ENCODE data around the gene GSTA1. TPM values are rescaled to one million over a fixed set of nuclear protein-coding genes. Genes with fewer than 3 reads are reported as not detected.

The GSTA1 gene
- total RNA-seq, 1 donor, result not detected

DNA sequence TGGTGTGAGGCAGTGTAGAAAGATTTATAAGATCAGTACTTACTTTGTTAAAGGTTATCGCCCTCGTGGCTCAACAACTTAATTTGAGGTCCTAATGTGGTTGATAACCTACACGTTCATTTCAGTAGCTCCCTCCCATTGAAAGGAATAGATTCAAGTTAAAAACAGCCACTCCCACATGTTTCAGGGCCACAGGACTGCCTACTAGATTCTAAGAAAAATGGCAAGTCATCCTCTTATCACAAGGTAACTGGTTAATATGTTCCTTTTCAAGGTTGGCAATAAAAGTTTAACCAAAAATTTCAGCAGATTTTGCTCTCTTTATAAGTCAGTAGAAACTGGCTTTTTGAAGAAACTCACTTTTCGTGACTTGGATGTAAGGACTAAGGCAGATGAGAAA lies 57.4 kb downstream of the GSTA1 start:
- DNase-seq (ENCODE audit: low read depth), result no peak
- TF ChIP-seq, protein P1, sequence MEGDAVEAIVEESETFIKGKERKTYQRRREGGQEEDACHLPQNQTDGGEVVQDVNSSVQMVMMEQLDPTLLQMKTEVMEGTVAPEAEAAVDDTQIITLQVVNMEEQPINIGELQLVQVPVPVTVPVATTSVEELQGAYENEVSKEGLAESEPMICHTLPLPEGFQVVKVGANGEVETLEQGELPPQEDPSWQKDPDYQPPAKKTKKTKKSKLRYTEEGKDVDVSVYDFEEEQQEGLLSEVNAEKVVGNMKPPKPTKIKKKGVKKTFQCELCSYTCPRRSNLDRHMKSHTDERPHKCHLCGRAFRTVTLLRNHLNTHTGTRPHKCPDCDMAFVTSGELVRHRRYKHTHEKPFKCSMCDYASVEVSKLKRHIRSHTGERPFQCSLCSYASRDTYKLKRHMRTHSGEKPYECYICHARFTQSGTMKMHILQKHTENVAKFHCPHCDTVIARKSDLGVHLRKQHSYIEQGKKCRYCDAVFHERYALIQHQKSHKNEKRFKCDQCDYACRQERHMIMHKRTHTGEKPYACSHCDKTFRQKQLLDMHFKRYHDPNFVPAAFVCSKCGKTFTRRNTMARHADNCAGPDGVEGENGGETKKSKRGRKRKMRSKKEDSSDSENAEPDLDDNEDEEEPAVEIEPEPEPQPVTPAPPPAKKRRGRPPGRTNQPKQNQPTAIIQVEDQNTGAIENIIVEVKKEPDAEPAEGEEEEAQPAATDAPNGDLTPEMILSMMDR (IDR thresholded peaks at IDR 0.05; ENCODE audit: insufficient read depth, low read depth, low read length), result no peak
- H3K4me3 ChIP-seq (ENCODE audit: low read depth, low read length), result no peak overlapping the region

DNA sequence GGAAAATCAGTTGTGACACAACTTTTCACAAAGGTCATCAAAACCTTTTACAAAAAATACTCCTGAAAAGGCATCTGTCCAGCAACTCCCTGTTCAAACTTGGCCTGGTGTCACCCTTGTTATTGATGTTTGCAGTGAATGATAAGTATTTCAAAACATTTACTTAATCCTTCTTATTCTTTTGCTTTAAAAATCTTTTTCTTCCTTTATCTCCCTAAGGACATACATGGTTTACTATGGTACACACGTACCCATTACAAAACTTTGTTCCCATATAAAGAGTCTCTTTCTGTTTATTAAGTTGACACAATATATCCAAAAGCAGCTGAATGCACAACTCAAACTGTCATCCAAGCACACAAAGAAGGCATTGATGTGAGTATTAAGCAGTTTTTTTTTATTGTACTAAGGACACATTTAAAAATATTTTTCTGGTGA lies 57.8 kb downstream of the GSTA1 start:
- H3K4me3 ChIP-seq (ENCODE audit: low read depth, low read length), result no peak overlapping the region
- TF ChIP-seq, protein P1 (IDR thresholded peaks at IDR 0.05; ENCODE audit: insufficient read depth, low read depth, low read length), result no peak
- DNase-seq (ENCODE audit: low read depth), result no peak

DNA sequence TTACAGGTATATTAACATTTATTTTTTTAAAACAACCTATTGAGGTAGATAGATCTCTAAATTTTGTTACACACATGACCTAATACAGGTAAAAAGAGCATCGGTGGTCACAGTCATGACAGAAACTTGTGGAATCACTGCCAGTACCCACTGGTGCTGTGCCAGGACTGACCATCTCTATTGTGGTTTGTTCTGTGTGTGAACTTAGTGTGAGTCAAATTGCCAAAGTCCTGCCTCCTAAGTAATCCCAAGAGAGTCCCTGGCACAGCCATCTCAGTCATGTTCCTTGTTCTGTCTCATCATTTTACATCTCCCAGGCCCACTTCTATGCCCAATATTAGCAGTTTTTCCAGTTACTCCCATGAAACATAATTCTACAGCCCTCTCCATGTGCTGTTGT lies 61.7 kb downstream of the GSTA1 start:
- no peak overlapping the region for H3K4me3 ChIP-seq (ENCODE audit: low read depth, low read length)
- TF ChIP-seq, protein P1 (IDR thresholded peaks at IDR 0.05; ENCODE audit: insufficient read depth, low read depth, low read length), result no peak
- no peak for DNase-seq (ENCODE audit: low read depth)

Other genes with a start within 250 kb of the GSTA1 start
- 159 and 196 TPM in 2 replicates for gene TRAM2, start 226.8 kb downstream of the GSTA1 start, total RNA-seq
- 18.7 and 31.1 TPM in 2 replicates for gene TMEM14A, start 132.7 kb downstream of the GSTA1 start, total RNA-seq
- not detected in 2 replicates for gene GSTA2, start 40.3 kb downstream of the GSTA1 start, total RNA-seq
- not detected in 2 replicates for gene GSTA5, start 37.0 kb upstream of the GSTA1 start, total RNA-seq
- gene GSTA3, start 105.9 kb upstream of the GSTA1 start, total RNA-seq, result not detected in 2 replicates
- 22.5 and 25.9 TPM in 2 replicates for gene GSTA4, start 191.5 kb upstream of the GSTA1 start, total RNA-seq